Esophagus squamous epithelium (tissue), 4 donors: Measurements from ENCODE around the gene DARS1.

Experiments used
- CTCF ChIP-seq, 6 experiments: fragments of 450-650 bp in 4 of 6; fragments of 200-600 bp in 2 of 6; sonication (generic) in 2 of 6; IDR thresholded peaks; one replicate each; pipeline ENCODE4 v1.5.1; 2016 to 2019; ENCODE audit warnings: antibody characterized with exemption in 6 of 6, mild to moderate bottlenecking in 4 of 6, moderate library complexity in 4 of 6
- POLR2A ChIP-seq, 4 donors: fragments of 450-650 bp; IDR thresholded peaks; one replicate each; pipeline ENCODE4 v1.6.1; 2017; ENCODE audit warnings: antibody characterized with exemption in 4 of 4, mild to moderate bottlenecking in 4 of 4, moderate library complexity in 3 of 4

GRCh38 chr2:135998879-135999278, 13.5 kb upstream of the DARS1 start:
- TF ChIP-seq CTCF (IDR thresholded peaks at IDR 0.05): no peak
- no peak for TF ChIP-seq POLR2A (IDR thresholded peaks at IDR 0.05)
